ENCODE measurements around the gene SMG6. TPM values are rescaled to one million over a fixed set of nuclear protein-coding genes. Genes with fewer than 3 reads are reported as not detected.

The SMG6 gene
- total and polyA plus RNA-seq, 7 donors = 11.1 to 38.8 (median 22.9) TPM

GRCh38 chr17:2253768-2254406, 49.7 kb downstream of the SMG6 start:
- intact Hi-C loops (cut with DNase I) = no loop called here
- no peak overlapping the region for H3K4me3 ChIP-seq
- WGBS, 2 donors = 69 to 84% methylated on average over 5 of the region's 5 CpGs
- H3K9me3 ChIP-seq = no peaks in the 10 kb centered on the region
- no peak for TF ChIP-seq EP300 (IDR thresholded peaks at IDR 0.05)
- TF ChIP-seq POLR2AphosphoS5 (IDR thresholded peaks at IDR 0.05) = no peak
- no peak for TF ChIP-seq CTCF (IDR thresholded peaks at IDR 0.05)
- no peak for TF ChIP-seq POLR2A (IDR thresholded peaks at IDR 0.05)
- peaks cover 0 to 16% (median 0%) of the 10 kb centered on the region in 4 donors for H3K36me3 ChIP-seq
- H3K27ac ChIP-seq = no peak overlapping the region
- no peaks in the 10 kb centered on the region for H3K27me3 ChIP-seq
- peaks cover 0 to 5% (median 3%) of the 10 kb centered on the region in 4 donors for H3K4me1 ChIP-seq
- DNase-seq = no peak

DNA sequence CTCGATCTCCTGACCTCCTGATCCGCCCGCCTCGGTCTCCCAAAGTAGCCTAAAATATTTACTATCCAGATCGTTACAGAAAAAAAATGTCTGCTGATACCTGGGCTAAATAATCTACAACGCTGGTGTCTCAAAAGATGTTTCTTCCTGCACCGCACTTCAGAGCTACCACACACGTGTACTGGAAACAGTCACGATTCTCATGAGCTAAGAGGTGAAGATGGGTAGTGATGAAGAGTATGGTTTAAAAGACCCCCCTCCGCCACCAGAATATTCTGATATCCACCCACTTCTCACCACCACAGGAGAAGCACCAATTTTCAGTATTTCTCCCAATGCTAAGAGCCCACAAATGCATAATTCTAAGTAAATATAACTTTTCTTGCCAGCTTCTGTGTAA, 50.2 kb downstream of the SMG6 start:
- no peak for DNase-seq
- Histone ChIP-seq H3K4me1 (peaks cover 0 to 5% (median 0%) of the 10 kb centered on the region in 4 donors), H3K27me3 (no peaks in the 10 kb centered on the region), H3K9me3 (no peaks in the 10 kb centered on the region), H3K4me3 (no peak overlapping the region), H3K36me3 (peaks cover 0 to 16% (median 0%) of the 10 kb centered on the region in 4 donors), H3K27ac (no peak overlapping the region)
- TF ChIP-seq POLR2A (IDR thresholded peaks at IDR 0.05) (no peak), POLR2AphosphoS5 (IDR thresholded peaks at IDR 0.05) (no peak), CTCF (IDR thresholded peaks at IDR 0.05) (no peak), EP300 (IDR thresholded peaks at IDR 0.05) (no peak)
- intact Hi-C loops (cut with DNase I) = no loop called here
- 88 to 90% methylated on average over 10 of the region's 10 CpGs for WGBS, 2 donors

DNA sequence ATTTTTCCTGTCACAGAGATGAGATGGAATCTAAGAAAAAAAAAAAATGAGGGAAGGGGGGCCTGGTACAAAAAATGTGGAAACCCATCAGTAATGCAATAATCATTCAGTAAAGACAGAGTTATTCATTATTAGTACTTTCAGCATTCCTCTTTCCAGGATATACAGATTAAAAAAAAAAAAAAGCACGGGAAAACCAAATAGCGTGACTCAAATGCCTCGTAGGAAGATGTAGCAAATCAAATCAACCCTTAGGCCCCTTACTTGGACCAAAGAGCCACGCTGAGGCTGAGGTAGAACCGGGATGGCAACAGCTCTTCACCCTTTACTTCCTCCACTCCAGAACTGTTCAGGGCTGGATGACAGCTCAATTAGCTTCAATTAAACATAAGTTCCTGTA, 52.5 kb downstream of the SMG6 start:
- Histone ChIP-seq H3K27ac (no peak overlapping the region), H3K27me3 (no peaks in the 10 kb centered on the region), H3K4me3 (no peak overlapping the region), H3K4me1 (peaks cover 0 to 5% (median 0%) of the 10 kb centered on the region in 4 donors), H3K9me3 (no peaks in the 10 kb centered on the region), H3K36me3 (peaks cover 0 to 16% (median 0%) of the 10 kb centered on the region in 4 donors)
- intact Hi-C loops (cut with DNase I) = no loop called here
- WGBS, 2 donors = 91 to 92% methylated on average over 5 of the region's 5 CpGs
- TF ChIP-seq CTCF (IDR thresholded peaks at IDR 0.05) = no peak
- TF ChIP-seq EP300 (IDR thresholded peaks at IDR 0.05) = no peak
- TF ChIP-seq POLR2A (IDR thresholded peaks at IDR 0.05) = no peak
- no peak for TF ChIP-seq POLR2AphosphoS5 (IDR thresholded peaks at IDR 0.05)
- no peak for DNase-seq

DNA sequence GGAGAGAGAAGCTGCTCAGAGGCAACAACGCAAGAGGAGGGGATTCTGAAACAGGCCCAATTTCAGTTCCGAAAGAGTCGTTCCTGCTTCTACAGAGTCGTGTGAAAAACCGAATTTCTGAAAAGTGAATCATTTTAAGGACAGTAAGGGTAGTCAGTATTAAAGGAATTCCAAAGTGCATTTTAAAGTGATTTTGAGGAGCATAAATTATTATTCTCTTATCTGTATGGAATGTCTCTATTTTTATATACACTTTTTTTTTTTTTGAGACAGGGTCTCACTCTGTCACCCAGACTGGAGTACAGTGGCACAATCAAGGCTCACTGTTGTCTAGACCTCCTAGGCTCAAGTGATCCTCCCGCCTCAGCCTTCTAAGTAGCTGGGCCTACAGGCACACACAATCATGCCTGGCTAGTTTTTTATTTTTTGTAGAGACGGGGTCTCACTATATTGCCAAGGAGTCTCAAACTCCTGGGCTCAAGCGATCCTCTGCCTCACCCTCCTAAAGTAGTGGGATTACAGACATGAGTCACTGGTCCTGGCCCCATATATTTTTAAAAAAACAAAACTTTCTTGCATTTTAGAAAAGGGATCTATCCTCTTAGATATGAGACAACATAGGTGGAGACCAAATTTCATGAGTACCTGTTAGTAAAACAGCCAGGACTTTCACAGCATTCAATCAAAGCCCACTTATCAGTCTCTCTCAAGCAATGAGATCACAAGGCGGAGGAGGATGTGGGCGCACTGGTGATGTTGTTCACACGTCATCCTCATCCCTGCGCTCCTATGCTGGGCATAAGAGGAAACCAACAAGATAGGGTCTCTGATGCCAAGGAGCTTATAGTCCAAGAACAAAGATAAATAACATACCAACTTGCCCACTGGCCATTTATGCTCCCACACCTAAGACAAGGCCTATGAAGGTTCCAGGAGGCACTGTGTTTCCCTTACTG, 53.2 kb downstream of the SMG6 start:
- intact Hi-C loops (cut with DNase I) = no loop called here
- WGBS, 2 donors = 92 to 96% methylated on average over 12 of the region's 12 CpGs

More for the DNA sequence above, 53.2 kb downstream of the SMG6 start:
- Histone ChIP-seq H3K9me3 (no peaks in the 10 kb centered on the region), H3K36me3 (peaks cover 0 to 16% (median 0%) of the 10 kb centered on the region in 4 donors), H3K27ac (no peak overlapping the region), H3K4me1 (peaks cover 0 to 6% (median under 1%) of the 10 kb centered on the region in 4 donors), H3K27me3 (no peaks in the 10 kb centered on the region), H3K4me3 (no peak overlapping the region)
- TF ChIP-seq CTCF (IDR thresholded peaks at IDR 0.05) (no peak), POLR2A (IDR thresholded peaks at IDR 0.05) (no peak), EP300 (IDR thresholded peaks at IDR 0.05) (no peak), POLR2AphosphoS5 (IDR thresholded peaks at IDR 0.05) (no peak)
- no peak for DNase-seq

Data from sigmoid colon (tissue), 7 donors.